IMR-90 (cell line): ENCODE data around the gene TOM1L1. TPM values are rescaled to one million over a fixed set of nuclear protein-coding genes. Genes with fewer than 3 reads are reported as not detected.

Experiments used
- ATAC-seq: fragments of 200-7000 bp; cut with Tn5 transposase; 2 replicates; pipeline ENCODE4 v1.9.1; 2020; ENCODE audit warnings: low read depth, mild to moderate bottlenecking, moderate library complexity
- BruUV-seq: library from RNA; stranded (reverse); fragments of 400-500 nt; replicated peaks from 2 replicates; lab custom pipeline; 2021; lab: Mats Ljungman, UMichigan
- CTCF ChIA-PET: fragments of 300-600 bp; formaldehyde crosslinking; extraction: SDS; loops from one replicate; lab custom pipeline; 2021; ENCODE audit warnings: antibody characterized with exemption; lab: Yijun Ruan, JAX
- POLR2A ChIA-PET: fragments of 300-600 bp; sonication (Branson Sonifier 250); formaldehyde crosslinking; loops from one replicate; lab custom pipeline; 2022; ENCODE audit warnings: antibody characterized with exemption; ENCODE audit not compliant: unreplicated experiment; lab: Charles Lee
- DNase-seq: peaks from one replicate; pipeline ENCODE4 v3.0.0; 2013
- H2AFZ ChIP-seq: replicated peaks from 2 replicates; pipeline ENCODE3; 2013; ENCODE audit warnings: low read length, mild to moderate bottlenecking; ENCODE audit not compliant: poor library complexity
- H2AK5ac ChIP-seq: 2 replicates; pipeline ENCODE4 v1.6.1; 2013; ENCODE audit warnings: low read depth, low read length, inconsistent platforms
- H2AK9ac ChIP-seq: replicated peaks from 2 replicates; pipeline ENCODE3; 2013; ENCODE audit warnings: mild to moderate bottlenecking, low read depth, low read length, moderate library complexity; ENCODE audit not compliant: poor library complexity
- H2BK120ac ChIP-seq: 2 replicates; pipeline ENCODE4 v1.6.1; 2013; ENCODE audit warnings: low read depth, low read length, inconsistent platforms
- H2BK15ac ChIP-seq: 3 replicates; pipeline ENCODE4 v1.6.1; 2013; ENCODE audit warnings: low read depth, low read length, inconsistent platforms
- H2BK20ac ChIP-seq: 2 replicates; pipeline ENCODE4 v1.6.1; 2013; ENCODE audit warnings: low read depth, mild to moderate bottlenecking, inconsistent platforms, low read length, moderate library complexity
- H2BK5ac ChIP-seq: 2 replicates; pipeline ENCODE4 v1.6.1; 2013; ENCODE audit warnings: mild to moderate bottlenecking, low read depth, low read length, inconsistent platforms; ENCODE audit not compliant: poor library complexity, severe bottlenecking
- H3K14ac ChIP-seq: replicated peaks from 2 replicates; pipeline ENCODE4 v1.6.1; 2013; ENCODE audit warnings: low read depth, low read length, inconsistent platforms
- H3K18ac ChIP-seq: 2 replicates; pipeline ENCODE4 v1.6.1; 2013; ENCODE audit warnings: low read depth, low read length, control low read depth
- H3K23ac ChIP-seq: 2 replicates; pipeline ENCODE4 v1.6.1; 2013; ENCODE audit warnings: low read depth, low read length, inconsistent platforms
- H3K27ac ChIP-seq: 2 replicates; pipeline ENCODE4 v1.5.1; 2013; ENCODE audit warnings: mild to moderate bottlenecking, control low read depth, low read length; ENCODE audit not compliant: insufficient read depth
- H3K27me3 ChIP-seq: 2 replicates; pipeline ENCODE4 v1.6.1; 2013; ENCODE audit warnings: low read length; ENCODE audit not compliant: control insufficient read depth, insufficient read depth
- H3K36me3 ChIP-seq: 2 replicates; pipeline ENCODE4 v1.6.1; 2013; ENCODE audit warnings: low read length, mixed read lengths; ENCODE audit not compliant: control insufficient read depth, insufficient read depth
- H3K4ac ChIP-seq: 2 replicates; pipeline ENCODE4 v1.6.1; 2013; ENCODE audit warnings: low read depth, low read length, inconsistent platforms
- H3K4me1 ChIP-seq: 2 replicates; pipeline ENCODE4 v1.6.1; 2013; ENCODE audit warnings: low read length, mixed read lengths; ENCODE audit not compliant: control insufficient read depth, insufficient read depth
- H3K4me2 ChIP-seq: 2 replicates; pipeline ENCODE4 v1.6.1; 2013; ENCODE audit warnings: low read depth, mild to moderate bottlenecking, control low read depth, low read length, moderate library complexity
- H3K4me3 ChIP-seq: 2 replicates; pipeline ENCODE4 v1.5.1; 2013; ENCODE audit warnings: low read depth, mild to moderate bottlenecking, control low read depth, low read length, moderate library complexity; ENCODE audit not compliant: insufficient read depth
- H3K56ac ChIP-seq: 2 replicates; pipeline ENCODE4 v1.6.1; 2013; ENCODE audit warnings: low read length, inconsistent platforms; ENCODE audit not compliant: insufficient read depth; ENCODE audit errors: extremely low read depth
- H3K79me1 ChIP-seq, 2 experiments: 2 replicates each; pipeline ENCODE4 v1.6.1; 2013; ENCODE audit warnings: low read length in 2 of 2, inconsistent platforms in 1 of 2, low read depth in 1 of 2
- H3K9ac ChIP-seq: 2 replicates; pipeline ENCODE4 v1.6.1; 2013; ENCODE audit warnings: low read depth, low read length, control low read depth
- H3K9me1 ChIP-seq: 2 replicates; pipeline ENCODE4 v1.6.1; 2013; ENCODE audit warnings: low read length, inconsistent platforms; ENCODE audit not compliant: insufficient read depth
- H3K9me3 ChIP-seq: 2 replicates; pipeline ENCODE4 v1.6.1; 2013; ENCODE audit warnings: low read length; ENCODE audit not compliant: control insufficient read depth, insufficient read depth
- H4K20me1 ChIP-seq: 2 replicates; pipeline ENCODE4 v1.6.1; 2013; ENCODE audit warnings: low read length, inconsistent platforms; ENCODE audit not compliant: insufficient read depth
- H4K5ac ChIP-seq: 2 replicates; pipeline ENCODE4 v1.6.1; 2013; ENCODE audit warnings: mild to moderate bottlenecking, low read depth, low read length, control low read depth
- H4K8ac ChIP-seq, 2 experiments: 2 replicates each; pipeline ENCODE4 v1.6.1; 2013; ENCODE audit warnings: low read depth in 2 of 2, low read length in 2 of 2, control low read depth in 1 of 2, inconsistent platforms in 1 of 2
- H4K91ac ChIP-seq: 2 replicates; pipeline ENCODE4 v1.6.1; 2013; ENCODE audit warnings: low read depth, low read length, inconsistent platforms; ENCODE audit not compliant: insufficient read depth
- BHLHE40 ChIP-seq: fragments of 150-350 bp; IDR thresholded peaks from 2 replicates; pipeline ENCODE4 v1.6.1; 2016; ENCODE audit warnings: mild to moderate bottlenecking, low read depth, low read length
- CEBPB ChIP-seq: IDR thresholded peaks from 2 replicates; pipeline ENCODE4 v1.6.1; 2012; ENCODE audit warnings: low read depth, low read length, improper control_type of control experiment
- CHD1 ChIP-seq: IDR thresholded peaks from 2 replicates; pipeline ENCODE4 v1.6.1; 2012; ENCODE audit warnings: low read depth, low read length, improper control_type of control experiment
- ELK1 ChIP-seq: fragments of 150-350 bp; IDR thresholded peaks from 2 replicates; pipeline ENCODE4 v1.6.1; 2016; ENCODE audit warnings: low read depth, mild to moderate bottlenecking, low read length, moderate library complexity, borderline replicate concordance
- FOS ChIP-seq: fragments of 150-350 bp; IDR thresholded peaks from 2 replicates; pipeline ENCODE4 v1.6.1; 2016; ENCODE audit warnings: low read depth, low read length
- MAFK ChIP-seq: IDR thresholded peaks from 2 replicates; pipeline ENCODE4 v1.6.1; 2012; ENCODE audit warnings: low read depth, low read length, improper control_type of control experiment
- MAZ ChIP-seq: IDR thresholded peaks from 2 replicates; pipeline ENCODE4 v1.6.1; 2012; ENCODE audit warnings: low read depth, mild to moderate bottlenecking, low read length, improper control_type of control experiment, moderate library complexity, borderline replicate concordance
- MXI1 ChIP-seq: IDR thresholded peaks from 2 replicates; pipeline ENCODE4 v1.6.1; 2012; ENCODE audit warnings: low read depth, mild to moderate bottlenecking, low read length, moderate library complexity, borderline replicate concordance
- NFE2L2 ChIP-seq: fragments of 150-350 bp; IDR thresholded peaks from 2 replicates; pipeline ENCODE4 v1.6.1; 2016; ENCODE audit warnings: low read depth, mild to moderate bottlenecking, low read length
- POLR2A ChIP-seq: IDR thresholded peaks from 2 replicates; pipeline ENCODE4 v1.6.1; 2012; ENCODE audit warnings: mild to moderate bottlenecking, low read depth, low read length
- RAD21 ChIP-seq: IDR thresholded peaks from 2 replicates; pipeline ENCODE4 v1.6.1; 2012; ENCODE audit warnings: low read length, improper control_type of control experiment
- RCOR1 ChIP-seq: IDR thresholded peaks from 2 replicates; pipeline ENCODE4 v1.6.1; 2012; ENCODE audit warnings: mild to moderate bottlenecking, low read length, improper control_type of control experiment; ENCODE audit not compliant: insufficient replicate concordance
- RFX5 ChIP-seq: IDR thresholded peaks from 2 replicates; pipeline ENCODE4 v1.8.0; 2012; ENCODE audit warnings: low read depth, mild to moderate bottlenecking, low read length, moderate library complexity
- WGBS, 2 experiments: methylation state at CpG; one replicate each; pipeline versions ENCODE4 v1.1.5 to v1.1.7; 2013; ENCODE audit warnings: missing lambda C conversion rate in 2 of 2; ENCODE audit not compliant: insufficient read length in 1 of 2; ENCODE audit errors: extremely low coverage in 2 of 2; 5-methylcytosine and 5-hydroxymethylcytosine counted together
- dilution Hi-C: fragments of 300-500 bp; cut with HindIII; formaldehyde crosslinking; loops from one replicate; pipeline ENCODE4 v1.14.3; 2018; ENCODE audit warnings: low sequenced_read_pairs; ENCODE audit not compliant: unreplicated experiment
- in situ Hi-C: fragments of 300-500 bp; cut with MboI; formaldehyde crosslinking; loops from 3 replicates; pipeline ENCODE4 v1.14.3; 2019; ENCODE audit warnings: low sequenced_read_pairs, inconsistent platforms, mixed read lengths
- intact Hi-C: fragments of 100-400 bp; cut with micrococcal nuclease; formaldehyde crosslinking; loops from 2 replicates; pipeline ENCODE4 v1.10.0; 2022
- polyA plus RNA-seq, 3 experiments: library from polyadenylated mRNA; depleted of rRNA; stranded (reverse); fragments of >200 nt; gene quantifications; 2 replicates each; pipeline ENCODE4 v1.2.3, GENCODE V29; 2012; ENCODE audit warnings: low replicate concordance in 1 of 3
- total RNA-seq: library from RNA; depleted of rRNA; stranded (reverse); fragments of >200 nt; gene quantifications from 2 replicates; pipeline ENCODE4 v1.2.3, GENCODE V29; 2012
- TF ChIP-seq, protein P1 (sequence below): conservative IDR thresholded peaks from 2 replicates; pipeline ENCODE4 v1.5.1; 2012; ENCODE audit warnings: mild to moderate bottlenecking, low read depth, low read length, improper control_type of control experiment
- TF ChIP-seq, protein P2 (sequence below): fragments of 150-350 bp; IDR thresholded peaks from 2 replicates; pipeline ENCODE4 v1.6.1; 2017; ENCODE audit warnings: mild to moderate bottlenecking, antibody characterized with exemption, low read length, low read depth

The TOM1L1 gene
- total and polyA plus RNA-seq, 2 of the 4 experiments (the other 2 are of a cell fraction), result 13.0 to 20.1 TPM

DNA sequence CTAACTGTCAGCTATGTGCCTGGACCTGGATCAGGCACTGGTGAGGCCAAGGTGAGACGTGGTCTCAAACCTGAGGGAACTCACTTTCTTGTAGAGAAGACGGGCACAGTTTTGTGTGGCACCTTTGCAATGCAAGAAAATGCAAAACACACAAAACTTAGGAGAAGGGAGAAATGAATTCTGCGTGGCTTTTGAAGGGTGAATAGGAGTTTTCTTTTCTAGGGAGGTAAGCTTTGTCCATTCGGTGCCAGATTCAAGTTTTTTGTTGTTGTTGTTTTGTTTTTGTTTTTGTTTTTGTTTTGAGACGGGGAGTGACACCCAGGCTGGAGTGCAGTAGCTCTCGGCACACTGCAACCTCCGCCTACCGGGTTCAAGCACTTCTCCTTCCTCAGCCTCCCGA, 1.4 kb downstream of the TOM1L1 start:
- Histone ChIP-seq H3K9me1 (peaks cover 4% of the 10 kb centered on the region; the same call in 1 of the 2 replicates), H2AFZ (no peak overlapping the region), H2AK9ac (no peak overlapping the region), H4K91ac (no peak overlapping the region), H3K9me3 (no peaks in the 10 kb centered on the region), H3K27ac (no peak overlapping the region), H3K56ac (no peak overlapping the region), H4K20me1 (no peaks in the 10 kb centered on the region), H3K23ac (no peak overlapping the region), H3K4me3 (no peak overlapping the region), H3K4ac (no peak overlapping the region), H3K4me1 (no peaks in the 10 kb centered on the region), H4K8ac (no peak overlapping the region), H3K14ac (no peak overlapping the region), H3K27me3 (peaks cover 10% of the 10 kb centered on the region), H2BK20ac (no peak overlapping the region), H3K18ac (no peak overlapping the region), H3K9ac (no peak overlapping the region), H2BK5ac (no peak overlapping the region), H3K36me3 (peaks cover 3% of the 10 kb centered on the region; the same call in 1 of the 2 replicates), H2BK120ac (no peak overlapping the region), H2BK15ac (no peak overlapping the region), H4K5ac (no peak overlapping the region), H3K79me1 (peaks cover 10 to 11% of the 10 kb centered on the region in 2 experiments), H2AK5ac (no peak overlapping the region), H3K4me2 (no peak overlapping the region)
- WGBS, 2 experiments, result no CpG with 5 or more reads among the region's 9 CpGs
- POLR2A ChIA-PET, result no interaction called here
- no TSS peak for BruUV-seq
- TF ChIP-seq BHLHE40 (no peak), RAD21 (no peak), MAFK (no peak), MXI1 (no peak), FOS (no peak), RFX5 (no peak), POLR2A (no peak), CHD1 (no peak), ELK1 (no peak), NFE2L2 (no peak), RCOR1 (no peak), MAZ (no peak), CEBPB (no peak)
- TF ChIP-seq, protein P1, sequence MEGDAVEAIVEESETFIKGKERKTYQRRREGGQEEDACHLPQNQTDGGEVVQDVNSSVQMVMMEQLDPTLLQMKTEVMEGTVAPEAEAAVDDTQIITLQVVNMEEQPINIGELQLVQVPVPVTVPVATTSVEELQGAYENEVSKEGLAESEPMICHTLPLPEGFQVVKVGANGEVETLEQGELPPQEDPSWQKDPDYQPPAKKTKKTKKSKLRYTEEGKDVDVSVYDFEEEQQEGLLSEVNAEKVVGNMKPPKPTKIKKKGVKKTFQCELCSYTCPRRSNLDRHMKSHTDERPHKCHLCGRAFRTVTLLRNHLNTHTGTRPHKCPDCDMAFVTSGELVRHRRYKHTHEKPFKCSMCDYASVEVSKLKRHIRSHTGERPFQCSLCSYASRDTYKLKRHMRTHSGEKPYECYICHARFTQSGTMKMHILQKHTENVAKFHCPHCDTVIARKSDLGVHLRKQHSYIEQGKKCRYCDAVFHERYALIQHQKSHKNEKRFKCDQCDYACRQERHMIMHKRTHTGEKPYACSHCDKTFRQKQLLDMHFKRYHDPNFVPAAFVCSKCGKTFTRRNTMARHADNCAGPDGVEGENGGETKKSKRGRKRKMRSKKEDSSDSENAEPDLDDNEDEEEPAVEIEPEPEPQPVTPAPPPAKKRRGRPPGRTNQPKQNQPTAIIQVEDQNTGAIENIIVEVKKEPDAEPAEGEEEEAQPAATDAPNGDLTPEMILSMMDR, result no peak
- TF ChIP-seq, protein P2, sequence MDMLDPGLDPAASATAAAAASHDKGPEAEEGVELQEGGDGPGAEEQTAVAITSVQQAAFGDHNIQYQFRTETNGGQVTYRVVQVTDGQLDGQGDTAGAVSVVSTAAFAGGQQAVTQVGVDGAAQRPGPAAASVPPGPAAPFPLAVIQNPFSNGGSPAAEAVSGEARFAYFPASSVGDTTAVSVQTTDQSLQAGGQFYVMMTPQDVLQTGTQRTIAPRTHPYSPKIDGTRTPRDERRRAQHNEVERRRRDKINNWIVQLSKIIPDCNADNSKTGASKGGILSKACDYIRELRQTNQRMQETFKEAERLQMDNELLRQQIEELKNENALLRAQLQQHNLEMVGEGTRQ, result no peak
- in situ Hi-C loops (no loop called here), intact Hi-C loops (no loop called here), dilution Hi-C loops (no loop called here)
- CTCF ChIA-PET, result no interaction called here
- no peak for DNase-seq
- no peak for ATAC-seq
